ENCODE data around the gene SRPK2. TPM values are rescaled to one million over a fixed set of nuclear protein-coding genes. Genes with fewer than 3 reads are reported as not detected.
A peak's percentile ranks its signal among the peaks of the same experiment; 100 is the strongest.
"Not testable (repeated sequence)": the region's sequence is repeated elsewhere in the genome, so short reads cannot be mapped to it uniquely, and the experiment has no call there.

The SRPK2 gene
- polyA plus RNA-seq, 1 of the 3 experiments (the other 2 are of a cell fraction), result 15.4 TPM

DNA sequence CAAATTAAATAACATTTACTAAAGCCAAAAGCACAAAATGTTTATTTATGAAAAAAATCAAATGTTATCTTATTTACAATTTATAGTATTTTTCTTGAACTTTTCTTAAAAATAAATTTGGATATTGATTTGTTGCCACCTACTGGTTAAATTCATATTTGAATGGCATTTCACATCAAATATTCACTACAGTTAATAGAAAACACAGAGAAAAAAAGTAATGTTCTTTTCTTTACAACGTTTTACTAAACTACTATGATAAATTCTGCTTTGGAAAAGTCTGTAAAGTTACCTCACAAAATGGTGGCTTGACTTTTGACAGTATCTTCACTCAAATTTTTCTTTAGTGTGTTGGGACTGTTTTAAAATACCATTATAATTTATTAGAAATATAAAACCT is 52.7 kb downstream of the SRPK2 start:
- no peak overlapping the region for H3K4me2 ChIP-seq
- ChIA-PET POLR2A (no interaction called here), CTCF (interaction anchor here (0.8 to 1.2 kb wide), 2 partner anchors 19 to 38 kb away, joined by 3 read pairs; no protein-coding TSS in a partner anchor)
- H3K9ac ChIP-seq, result no peak overlapping the region
- H3F3A ChIP-seq (replicated peaks; ENCODE audit: insufficient read depth), result peaks cover 42% of the 10 kb centered on the region
- TF ChIP-seq POLR2AphosphoS5 (IDR thresholded peaks at IDR 0.05; ENCODE audit: low read depth, low read length) (no peak), CTCF (IDR thresholded peaks at IDR 0.05) (peak; percentile 72), TCF12 (IDR thresholded peaks at IDR 0.05) (no peak), RAD21 (IDR thresholded peaks at IDR 0.05; ENCODE audit: low read length) (peak; percentile 50)
- H3K4me3 ChIP-seq (ENCODE audit: low read depth in 2 of 2, low read length in 1 of 2), result no peak overlapping the region
- H3K4me1 ChIP-seq (ENCODE audit: control insufficient read depth in 1 of 2, insufficient read depth in 2 of 2, low read depth in 1 of 2, low read length in 1 of 2), result peaks cover 0 to 6% of the 10 kb centered on the region in 2 experiments; a peak in 1 of 4 replicates
- H2AFZ ChIP-seq (ENCODE audit: low read depth), result no peak overlapping the region
- peaks cover 0 to 12% of the 10 kb centered on the region in 2 experiments for H3K36me3 ChIP-seq (replicated peaks in 1 of 2; ENCODE audit: control insufficient read depth in 1 of 2, insufficient read depth in 2 of 2, low read length in 1 of 2)
- no peak overlapping the region for H3K27ac ChIP-seq (ENCODE audit: low read depth in 2 of 2, low read length in 1 of 2)
- H3K79me2 ChIP-seq (ENCODE audit: insufficient read depth), result peaks cover 97% of the 10 kb centered on the region
- DNase-seq, result peak; percentile 34
- peaks cover 71% of the 10 kb centered on the region for H4K20me1 ChIP-seq (ENCODE audit: insufficient read depth)
- no peaks in the 10 kb centered on the region for H3K9me3 ChIP-seq
- WGBS (ENCODE audit: low lambda C conversion rate), result 4% methylated on average over 1 of the region's 1 CpG
- no peaks in the 10 kb centered on the region for H3K9me2 ChIP-seq
- H3K27me3 ChIP-seq (ENCODE audit: insufficient read depth), result no peaks in the 10 kb centered on the region

DNA sequence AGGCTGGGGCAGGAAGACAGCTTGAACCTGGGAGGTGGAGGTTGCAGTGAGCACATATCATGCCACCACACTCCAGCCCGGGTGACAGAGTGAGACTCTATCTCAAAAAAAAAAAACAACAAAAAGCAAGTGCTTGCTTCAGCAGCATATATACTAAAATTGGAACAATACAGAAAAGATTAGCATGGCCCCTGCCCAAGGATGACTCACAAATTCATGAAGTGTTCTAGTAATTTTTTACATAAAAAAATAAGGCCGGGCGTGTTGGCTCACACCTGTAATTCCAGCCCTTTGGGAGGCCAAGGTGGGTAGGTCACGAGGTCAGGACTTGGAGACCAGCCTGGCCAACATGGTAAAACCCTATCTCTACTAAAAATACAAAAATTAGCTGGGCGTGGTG is 56.1 kb downstream of the SRPK2 start:
- CTCF ChIA-PET, result interaction anchor here (0.6 to 1.1 kb wide), 2 partner anchors 191 to 410 kb away, joined by 3 read pairs; no protein-coding TSS in a partner anchor
- H3K9ac ChIP-seq; POLR2A ChIA-PET; H3K4me3 ChIP-seq (ENCODE audit: low read depth in 2 of 2, low read length in 1 of 2); H2AFZ ChIP-seq (ENCODE audit: low read depth); H3K36me3 ChIP-seq (replicated peaks in 1 of 2; ENCODE audit: control insufficient read depth in 1 of 2, insufficient read depth in 2 of 2, low read length in 1 of 2); H3K27me3 ChIP-seq (ENCODE audit: insufficient read depth); H3K9me2 ChIP-seq; DNase-seq; H3K4me2 ChIP-seq; H3K9me3 ChIP-seq; H3K4me1 ChIP-seq (ENCODE audit: control insufficient read depth in 1 of 2, insufficient read depth in 2 of 2, low read depth in 1 of 2, low read length in 1 of 2); H3K27ac ChIP-seq (ENCODE audit: low read depth in 2 of 2, low read length in 1 of 2): not testable (repeated sequence)
- peaks cover 98% of the 10 kb centered on the region for H3K79me2 ChIP-seq (ENCODE audit: insufficient read depth)
- TF ChIP-seq FOSL2 (IDR thresholded peaks at IDR 0.05; ENCODE audit: borderline replicate concordance, low read depth), result peak; percentile 6; the same call in 1 of the 2 replicates
- peaks cover 20% of the 10 kb centered on the region for H3F3A ChIP-seq (replicated peaks; ENCODE audit: insufficient read depth)
- 78% methylated on average over 5 of the region's 5 CpGs for WGBS (ENCODE audit: low lambda C conversion rate)
- peaks cover 68% of the 10 kb centered on the region for H4K20me1 ChIP-seq (ENCODE audit: insufficient read depth)

DNA sequence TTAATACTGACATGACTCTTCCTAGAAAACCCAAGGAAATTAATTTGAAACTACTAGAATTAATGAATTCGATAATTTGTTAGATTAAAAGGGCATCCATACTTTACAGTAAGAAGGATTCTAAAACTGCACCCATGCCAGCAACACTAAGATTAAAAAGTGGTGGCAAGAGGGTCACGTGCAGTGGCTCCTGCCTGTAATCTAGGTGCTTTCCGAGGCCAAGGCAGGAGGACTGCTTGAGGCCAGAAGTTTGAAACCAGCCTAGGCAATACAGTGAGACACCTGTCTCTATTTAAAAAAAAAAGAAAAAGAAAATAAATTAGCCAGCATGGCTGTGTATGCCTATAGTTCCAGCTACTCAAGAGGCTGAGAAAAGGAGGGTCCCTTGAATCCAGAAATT is 58.2 kb downstream of the SRPK2 start:
- peaks cover 99% of the 10 kb centered on the region for H3K79me2 ChIP-seq (ENCODE audit: insufficient read depth)
- no peak overlapping the region for H3K4me3 ChIP-seq (ENCODE audit: low read depth in 2 of 2, low read length in 1 of 2)
- H3K36me3 ChIP-seq (replicated peaks in 1 of 2; ENCODE audit: control insufficient read depth in 1 of 2, insufficient read depth in 2 of 2, low read length in 1 of 2), result peaks cover 0 to 7% of the 10 kb centered on the region in 2 experiments
- H3K9ac ChIP-seq, result no peak overlapping the region
- no peak overlapping the region for H3K4me2 ChIP-seq
- no peaks in the 10 kb centered on the region for H3K9me3 ChIP-seq
- ChIA-PET CTCF (interaction anchor here (0.6 to 0.7 kb wide), 2 partner anchors 17 to 290 kb away, joined by 3 read pairs; no protein-coding TSS in a partner anchor), POLR2A (no interaction called here)
- peaks cover 71% of the 10 kb centered on the region for H4K20me1 ChIP-seq (ENCODE audit: insufficient read depth)
- no peak overlapping the region; a peak in 1 of 4 replicates for H3K27ac ChIP-seq (ENCODE audit: low read depth in 2 of 2, low read length in 1 of 2)
- 94% methylated on average over 3 of the region's 3 CpGs for WGBS (ENCODE audit: low lambda C conversion rate)
- no peaks in the 10 kb centered on the region for H3K27me3 ChIP-seq (ENCODE audit: insufficient read depth)
- no peak for DNase-seq
- H3F3A ChIP-seq (replicated peaks; ENCODE audit: insufficient read depth), result peaks cover 12% of the 10 kb centered on the region
- peaks cover 0 to 6% of the 10 kb centered on the region in 2 experiments; a peak in 1 of 4 replicates for H3K4me1 ChIP-seq (ENCODE audit: control insufficient read depth in 1 of 2, insufficient read depth in 2 of 2, low read depth in 1 of 2, low read length in 1 of 2)
- no peak overlapping the region for H2AFZ ChIP-seq (ENCODE audit: low read depth)
- H3K9me2 ChIP-seq, result no peaks in the 10 kb centered on the region
- TF ChIP-seq USF2 (IDR thresholded peaks at IDR 0.05; ENCODE audit: borderline replicate concordance, low read depth, low read length) (no peak), FOXM1 (IDR thresholded peaks at IDR 0.05; ENCODE audit: low read depth) (no peak), CHD2 (IDR thresholded peaks at IDR 0.05; ENCODE audit: low read length, partially characterized antibody) (no peak), ELF1 (IDR thresholded peaks at IDR 0.05) (no peak), GATA2 (CRISPR knock-in tag; IDR thresholded peaks at IDR 0.05) (no peak), CTCF (IDR thresholded peaks at IDR 0.05) (no peak), RCOR1 (IDR thresholded peaks at IDR 0.05; ENCODE audit: low read length) (no peak), SMC3 (IDR thresholded peaks at IDR 0.05; ENCODE audit: low read depth, low read length) (no peak), FOXJ3 (CRISPR knock-in tag; IDR thresholded peaks at IDR 0.05) (no peak), GABPA (IDR thresholded peaks at IDR 0.05; ENCODE audit: low read depth) (no peak), MXI1 (IDR thresholded peaks at IDR 0.05; ENCODE audit: low read depth, low read length) (no peak)
- TF ChIP-seq, protein P1, sequence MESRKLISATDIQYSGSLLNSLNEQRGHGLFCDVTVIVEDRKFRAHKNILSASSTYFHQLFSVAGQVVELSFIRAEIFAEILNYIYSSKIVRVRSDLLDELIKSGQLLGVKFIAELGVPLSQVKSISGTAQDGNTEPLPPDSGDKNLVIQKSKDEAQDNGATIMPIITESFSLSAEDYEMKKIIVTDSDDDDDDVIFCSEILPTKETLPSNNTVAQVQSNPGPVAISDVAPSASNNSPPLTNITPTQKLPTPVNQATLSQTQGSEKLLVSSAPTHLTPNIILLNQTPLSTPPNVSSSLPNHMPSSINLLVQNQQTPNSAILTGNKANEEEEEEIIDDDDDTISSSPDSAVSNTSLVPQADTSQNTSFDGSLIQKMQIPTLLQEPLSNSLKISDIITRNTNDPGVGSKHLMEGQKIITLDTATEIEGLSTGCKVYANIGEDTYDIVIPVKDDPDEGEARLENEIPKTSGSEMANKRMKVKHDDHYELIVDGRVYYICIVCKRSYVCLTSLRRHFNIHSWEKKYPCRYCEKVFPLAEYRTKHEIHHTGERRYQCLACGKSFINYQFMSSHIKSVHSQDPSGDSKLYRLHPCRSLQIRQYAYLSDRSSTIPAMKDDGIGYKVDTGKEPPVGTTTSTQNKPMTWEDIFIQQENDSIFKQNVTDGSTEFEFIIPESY (IDR thresholded peaks at IDR 0.05; ENCODE audit: borderline replicate concordance, low read depth), result no peak

Data from SK-N-SH (cell line).